H9 (cell line): ENCODE data around the gene RAB39A. TPM values are rescaled to one million over a fixed set of nuclear protein-coding genes. Genes with fewer than 3 reads are reported as not detected.
A peak's percentile ranks its signal among the peaks of the same experiment; 100 is the strongest.

Experiments used
- DNase-seq: peaks from one replicate; pipeline ENCODE4 v3.0.0-alpha.2; 2017
- H2AFZ ChIP-seq: one replicate; pipeline ENCODE4 v1.6.1; 2013; ENCODE audit warnings: mild to moderate bottlenecking, low read length, control low read depth, moderate library complexity
- H2AK5ac ChIP-seq: 2 replicates; pipeline ENCODE4 v1.6.1; 2013; ENCODE audit warnings: low read length, control low read depth, mixed read lengths; ENCODE audit not compliant: insufficient read length
- H2BK120ac ChIP-seq: one replicate; pipeline ENCODE4 v1.6.1; 2013; ENCODE audit warnings: low read depth, mild to moderate bottlenecking, low read length, control low read depth, inconsistent platforms; ENCODE audit not compliant: poor library complexity, severe bottlenecking
- H2BK12ac ChIP-seq: 2 replicates; pipeline ENCODE4 v1.6.1; 2013; ENCODE audit warnings: low read length, control low read depth, mixed read lengths, low read depth; ENCODE audit not compliant: insufficient read length
- H2BK15ac ChIP-seq: 2 replicates; pipeline ENCODE4 v1.6.1; 2013; ENCODE audit warnings: low read depth, low read length, control low read depth
- H2BK20ac ChIP-seq: one replicate; pipeline ENCODE4 v1.6.1; 2013; ENCODE audit warnings: low read depth, mild to moderate bottlenecking, low read length, control low read depth, inconsistent platforms; ENCODE audit not compliant: poor library complexity, severe bottlenecking
- H2BK5ac ChIP-seq: 2 replicates; pipeline ENCODE4 v1.6.1; 2013; ENCODE audit warnings: low read length, control low read depth, mixed read lengths; ENCODE audit not compliant: insufficient read length
- H3K14ac ChIP-seq: 2 replicates; pipeline ENCODE4 v1.6.1; 2013; ENCODE audit warnings: low read length, control low read depth; ENCODE audit not compliant: insufficient read depth
- H3K18ac ChIP-seq: 2 replicates; pipeline ENCODE4 v1.6.1; 2013; ENCODE audit warnings: low read depth, mild to moderate bottlenecking, mixed read lengths, low read length, control low read depth; ENCODE audit not compliant: insufficient read length
- H3K23ac ChIP-seq: 2 replicates; pipeline ENCODE4 v1.6.1; 2013; ENCODE audit warnings: low read length, control low read depth, mixed read lengths, low read depth; ENCODE audit not compliant: insufficient read length
- H3K23me2 ChIP-seq: 2 replicates; pipeline ENCODE4 v1.6.1; 2013; ENCODE audit warnings: low read depth, mild to moderate bottlenecking, mixed read lengths, low read length, control low read depth; ENCODE audit not compliant: insufficient read length, poor library complexity, severe bottlenecking
- H3K27ac ChIP-seq: 2 replicates; pipeline ENCODE4 v1.5.1; 2013; ENCODE audit warnings: low read length, control low read depth, mixed read lengths, low read depth; ENCODE audit not compliant: insufficient read length
- H3K27me3 ChIP-seq: 2 replicates; pipeline ENCODE4 v1.6.1; 2013; ENCODE audit warnings: low read length, control low read depth, inconsistent platforms; ENCODE audit not compliant: insufficient read depth
- H3K4ac ChIP-seq: 2 replicates; pipeline ENCODE4 v1.6.1; 2013; ENCODE audit warnings: low read depth, mild to moderate bottlenecking, control low read depth, inconsistent platforms, low read length, moderate library complexity
- H3K4me1 ChIP-seq: 2 replicates; pipeline ENCODE4 v1.6.1; 2013; ENCODE audit warnings: low read length, control low read depth, inconsistent platforms; ENCODE audit not compliant: insufficient read depth
- H3K4me2 ChIP-seq: 2 replicates; pipeline ENCODE4 v1.6.1; 2013; ENCODE audit warnings: low read length, control low read depth, mixed read lengths; ENCODE audit not compliant: insufficient read length, insufficient read depth
- H3K56ac ChIP-seq: 2 replicates; pipeline ENCODE4 v1.6.1; 2013; ENCODE audit warnings: low read depth, mild to moderate bottlenecking, mixed read lengths, low read length, control low read depth; ENCODE audit not compliant: insufficient read length
- H3K79me1 ChIP-seq: 2 replicates; pipeline ENCODE4 v1.6.1; 2013; ENCODE audit warnings: low read depth, mild to moderate bottlenecking, moderate library complexity, low read length, control low read depth, inconsistent platforms; ENCODE audit not compliant: insufficient read depth, poor library complexity, severe bottlenecking
- H3K79me2 ChIP-seq: 2 replicates; pipeline ENCODE4 v1.6.1; 2013; ENCODE audit warnings: low read length, control low read depth, inconsistent platforms; ENCODE audit not compliant: insufficient read depth
- H3K9ac ChIP-seq: 2 replicates; pipeline ENCODE4 v1.6.1; 2013; ENCODE audit warnings: low read length, control low read depth, mixed read lengths; ENCODE audit not compliant: insufficient read length; ENCODE audit errors: extremely low read depth
- H3K9me3 ChIP-seq: one replicate; pipeline ENCODE4 v1.6.1; 2013; ENCODE audit warnings: low read depth, low read length, inconsistent platforms; ENCODE audit not compliant: control insufficient read depth
- H3T11ph ChIP-seq: one replicate; pipeline ENCODE4 v1.6.1; 2013; ENCODE audit warnings: mild to moderate bottlenecking, low read length, control low read depth, inconsistent platforms
- H4K20me1 ChIP-seq: one replicate; pipeline ENCODE4 v1.6.1; 2013; ENCODE audit not compliant: control insufficient read depth, insufficient read length, insufficient read depth
- H4K5ac ChIP-seq: 2 replicates; pipeline ENCODE4 v1.6.1; 2013; ENCODE audit warnings: low read depth, mild to moderate bottlenecking, mixed read lengths, low read length, control low read depth; ENCODE audit not compliant: insufficient read length
- H4K8ac ChIP-seq: replicated peaks from 2 replicates; pipeline ENCODE4 v1.6.1; 2013; ENCODE audit warnings: low read length, control low read depth, mixed read lengths, low read depth; ENCODE audit not compliant: insufficient read length
- H4K91ac ChIP-seq: 2 replicates; pipeline ENCODE4 v1.6.1; 2013; ENCODE audit warnings: low read depth, mild to moderate bottlenecking, moderate library complexity, mixed read lengths, low read length, control low read depth; ENCODE audit not compliant: insufficient read length
- H3K27ac Mint-ChIP-seq, 3 experiments: 2 replicates in 2 of 3; 3 replicates in 1 of 3; pipeline ENCODE4 v1.8.0; 2020 to 2021; ENCODE audit warnings: mixed read lengths in 3 of 3, mild to moderate bottlenecking in 1 of 3, moderate library complexity in 1 of 3
- H3K27me3 Mint-ChIP-seq: 2 replicates; pipeline ENCODE4 v1.8.0; 2021; ENCODE audit warnings: low read depth, mild to moderate bottlenecking, moderate library complexity, mixed read lengths
- H3K36me3 Mint-ChIP-seq, 3 experiments: 2 replicates in 2 of 3; 3 replicates in 1 of 3; pipeline ENCODE4 v1.8.0; 2020 to 2021; ENCODE audit warnings: low read depth in 3 of 3, mixed read lengths in 3 of 3; ENCODE audit not compliant: insufficient read depth in 1 of 3
- H3K4me1 Mint-ChIP-seq, 2 experiments: 2 replicates each; pipeline ENCODE4 v1.8.0; 2020; ENCODE audit warnings: mixed read lengths in 2 of 2
- H3K4me3 Mint-ChIP-seq, 2 experiments: 2 replicates in 1 of 2; 3 replicates in 1 of 2; pipeline ENCODE4 v1.8.0; 2020 to 2021; ENCODE audit warnings: mild to moderate bottlenecking in 2 of 2, mixed read lengths in 2 of 2, moderate library complexity in 1 of 2
- H3K9me3 Mint-ChIP-seq, 2 experiments: 2 replicates in 1 of 2; 3 replicates in 1 of 2; pipeline ENCODE4 v1.8.0; 2020; ENCODE audit warnings: mild to moderate bottlenecking in 2 of 2, mixed read lengths in 2 of 2, moderate library complexity in 1 of 2
- WGBS: extraction: QIAGEN DNeasy Blood & Tissue Kit; methylation state at CpG from one replicate; pipeline ENCODE4 v1.1.7; 2013; ENCODE audit warnings: missing lambda C conversion rate, low lambda C conversion rate, mixed read lengths; ENCODE audit not compliant: insufficient read length; ENCODE audit errors: extremely low coverage; 5-methylcytosine and 5-hydroxymethylcytosine counted together
- total RNA-seq: library from RNA; stranded (reverse); gene quantifications from 2 replicates; pipeline ENCODE4 v1.2.1, GENCODE V29; 2021
- TF ChIP-seq, protein P1 (sequence below): fragments of 200-600 bp; sonication (generic); conservative IDR thresholded peaks from 3 replicates; pipeline ENCODE4 v1.8.0; 2021; ENCODE audit warnings: antibody characterized with exemption, mild to moderate bottlenecking

RAB39A gene
- total RNA-seq, 1 experiment from 2014 or later = 9.7 TPM

DNA sequence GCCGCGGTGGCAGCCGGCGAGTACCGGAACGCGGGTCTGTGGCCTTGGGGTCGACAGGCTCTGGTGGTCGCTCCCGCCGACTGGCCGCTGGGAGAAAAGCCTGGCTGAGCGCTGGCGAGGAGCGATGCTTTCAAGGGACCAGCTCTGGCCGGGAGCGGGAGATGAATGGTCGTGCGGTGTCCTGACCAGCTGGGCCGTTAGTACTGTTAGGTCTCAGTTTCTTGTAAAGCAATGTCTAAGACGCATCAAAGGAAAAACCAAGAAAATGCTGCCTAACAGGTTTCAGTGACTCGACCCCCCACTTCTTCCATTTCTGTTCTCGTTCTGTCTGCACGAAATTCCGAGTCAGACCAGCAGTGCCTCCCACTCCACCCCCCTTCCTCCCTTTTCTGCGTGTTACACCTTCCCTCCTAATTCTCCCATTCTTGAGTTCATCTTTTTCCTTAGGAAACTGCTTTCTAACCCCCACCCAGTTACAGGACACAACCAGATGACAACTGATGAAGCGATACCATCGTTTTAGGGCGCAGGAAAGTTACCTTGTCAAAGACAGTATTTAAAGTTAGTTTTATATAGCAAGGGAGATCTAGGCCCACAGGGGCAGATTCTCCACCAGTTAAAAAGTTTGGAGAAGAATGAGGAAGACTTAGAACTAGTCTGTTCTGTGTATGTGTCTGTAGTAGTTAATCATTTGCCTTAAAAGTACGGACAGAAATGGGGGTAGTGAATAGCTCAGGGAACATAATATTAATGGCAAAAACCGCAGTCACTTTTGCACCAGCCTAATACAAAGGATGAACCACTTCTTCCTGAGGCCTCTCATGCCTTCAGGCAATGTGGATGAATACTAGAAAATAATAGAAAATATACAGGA, 81.5 kb downstream of the RAB39A start:
- Mint-ChIP-seq H3K36me3 (no peaks in the 10 kb centered on the region), H3K4me3 (peak overlapping the region; percentile 98 to 99), H3K4me1 (peaks cover 14 to 17% of the 10 kb centered on the region in 2 experiments), H3K27ac (peak overlapping the region; percentile 92 to 99 (median 99)), H3K27me3 (no peaks in the 10 kb centered on the region), H3K9me3 (no peaks in the 10 kb centered on the region)
- Histone ChIP-seq H3K4me2 (peak overlapping the region; percentile 89), H2BK15ac (no peak overlapping the region; the same call in 1 of the 2 replicates), H3K23me2 (peaks cover 8% of the 10 kb centered on the region), H3K27ac (no peak overlapping the region), H4K20me1 (no peaks in the 10 kb centered on the region), H3K23ac (no peak overlapping the region), H3K9me3 (no peaks in the 10 kb centered on the region), H3K18ac (peak overlapping the region; percentile 90), H2BK20ac (no peak overlapping the region), H3K27me3 (no peaks in the 10 kb centered on the region), H3K4me1 (peaks cover 2% of the 10 kb centered on the region; the same call in 1 of the 2 replicates), H2BK12ac (no peak overlapping the region), H2BK5ac (no peak overlapping the region), H4K8ac (no peak overlapping the region), H2BK120ac (no peak overlapping the region), H3K4ac (no peak overlapping the region), H3K14ac (peak overlapping the region; percentile 88), H3K56ac (no peak overlapping the region), H2AK5ac (no peak overlapping the region), H2AFZ (no peak overlapping the region), H3K9ac (peak overlapping the region; percentile 99), H4K91ac (no peak overlapping the region), H3K79me1 (peaks cover 3% of the 10 kb centered on the region), H3T11ph (no peak overlapping the region), H4K5ac (peak overlapping the region; percentile 77), H3K79me2 (peaks cover 17% of the 10 kb centered on the region; the same call in 1 of the 2 replicates)
- DNase-seq = no peak
- TF ChIP-seq, protein P1, sequence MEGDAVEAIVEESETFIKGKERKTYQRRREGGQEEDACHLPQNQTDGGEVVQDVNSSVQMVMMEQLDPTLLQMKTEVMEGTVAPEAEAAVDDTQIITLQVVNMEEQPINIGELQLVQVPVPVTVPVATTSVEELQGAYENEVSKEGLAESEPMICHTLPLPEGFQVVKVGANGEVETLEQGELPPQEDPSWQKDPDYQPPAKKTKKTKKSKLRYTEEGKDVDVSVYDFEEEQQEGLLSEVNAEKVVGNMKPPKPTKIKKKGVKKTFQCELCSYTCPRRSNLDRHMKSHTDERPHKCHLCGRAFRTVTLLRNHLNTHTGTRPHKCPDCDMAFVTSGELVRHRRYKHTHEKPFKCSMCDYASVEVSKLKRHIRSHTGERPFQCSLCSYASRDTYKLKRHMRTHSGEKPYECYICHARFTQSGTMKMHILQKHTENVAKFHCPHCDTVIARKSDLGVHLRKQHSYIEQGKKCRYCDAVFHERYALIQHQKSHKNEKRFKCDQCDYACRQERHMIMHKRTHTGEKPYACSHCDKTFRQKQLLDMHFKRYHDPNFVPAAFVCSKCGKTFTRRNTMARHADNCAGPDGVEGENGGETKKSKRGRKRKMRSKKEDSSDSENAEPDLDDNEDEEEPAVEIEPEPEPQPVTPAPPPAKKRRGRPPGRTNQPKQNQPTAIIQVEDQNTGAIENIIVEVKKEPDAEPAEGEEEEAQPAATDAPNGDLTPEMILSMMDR = no peak
- WGBS = no CpG with 5 or more reads among the region's 31 CpGs
